EL (cell line): ENCODE measurements around the gene TRIM44.
A peak's percentile ranks its signal among the peaks of the same experiment; 100 is the strongest.
"Not testable (repeated sequence)": the region's sequence is repeated elsewhere in the genome, so short reads cannot be mapped to it uniquely, and the experiment has no call there.

Experiments used
- DNase-seq: peaks from one replicate; pipeline ENCODE4 v3.0.0-alpha.2; 2016

The TRIM44 gene

DNA sequence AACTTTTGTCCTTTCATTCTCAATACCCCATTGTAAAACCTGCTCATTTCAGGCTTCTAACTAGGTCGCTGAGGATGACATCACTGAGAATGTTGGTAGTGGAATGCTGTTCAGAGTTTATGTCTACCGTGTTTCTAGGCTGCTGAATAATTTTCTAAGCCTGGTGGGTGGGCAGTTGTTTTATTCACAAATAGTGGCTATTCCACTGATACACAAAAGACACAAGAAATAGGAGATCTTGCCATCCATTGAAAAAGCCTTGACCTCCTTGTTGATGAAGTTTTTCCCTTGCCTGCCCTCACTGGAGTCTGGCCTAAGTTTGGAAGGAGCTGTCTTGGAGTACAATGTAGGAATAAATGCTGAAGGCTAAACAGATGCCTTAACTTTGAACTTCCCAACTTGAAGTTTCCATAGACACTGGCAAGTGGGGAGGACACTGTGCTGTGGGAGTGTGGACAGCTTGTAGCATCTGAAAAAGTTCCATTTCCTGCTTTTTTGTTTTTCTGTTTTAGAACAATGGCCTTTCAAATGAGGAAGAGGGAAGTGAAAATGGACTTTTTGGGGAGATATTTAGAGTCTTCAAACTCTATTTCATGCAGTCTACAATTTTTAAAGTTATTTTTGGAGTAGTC is 59.2 kb downstream of the TRIM44 start:
- DNase-seq: no peak

DNA sequence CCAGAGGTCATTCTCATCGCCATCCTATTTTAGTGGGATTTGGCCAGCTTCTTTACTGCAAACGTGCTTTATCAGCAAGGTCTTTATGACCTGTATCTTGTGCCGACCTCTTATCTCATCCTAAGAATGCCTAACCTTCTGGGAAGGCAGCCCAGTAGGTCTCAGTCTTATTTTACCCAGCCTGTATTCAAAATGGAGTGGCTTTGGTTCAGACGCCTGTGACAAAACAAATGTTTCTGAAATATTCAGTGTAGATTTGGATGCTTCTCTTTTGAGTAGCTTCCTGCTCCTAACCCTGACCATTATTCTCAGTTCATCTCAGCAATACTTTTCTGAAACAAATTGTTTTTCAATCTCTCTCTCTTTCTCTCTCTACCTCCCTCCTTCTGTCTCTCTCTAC is 60.1 kb downstream of the TRIM44 start:
- DNase-seq: no peak

DNA sequence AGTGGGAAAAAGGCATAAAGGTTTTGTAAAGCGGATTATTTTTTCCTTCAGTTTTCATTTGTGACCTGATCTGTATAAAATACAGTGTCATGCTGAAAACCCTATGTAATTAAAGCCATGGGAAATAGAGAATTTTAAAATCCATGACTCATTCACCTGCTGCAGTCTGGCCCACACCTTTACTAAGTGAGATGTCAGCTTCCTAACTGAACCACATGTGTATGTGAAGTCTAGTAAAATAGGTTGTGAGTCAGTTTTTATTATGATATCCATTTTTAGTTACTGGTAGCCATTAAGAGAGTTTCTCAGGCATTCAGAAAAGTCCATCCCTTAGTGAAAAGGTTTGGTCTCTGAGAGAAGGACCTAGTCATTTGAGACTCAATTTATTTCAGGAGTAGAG is 60.9 kb downstream of the TRIM44 start:
- DNase-seq: no peak

DNA sequence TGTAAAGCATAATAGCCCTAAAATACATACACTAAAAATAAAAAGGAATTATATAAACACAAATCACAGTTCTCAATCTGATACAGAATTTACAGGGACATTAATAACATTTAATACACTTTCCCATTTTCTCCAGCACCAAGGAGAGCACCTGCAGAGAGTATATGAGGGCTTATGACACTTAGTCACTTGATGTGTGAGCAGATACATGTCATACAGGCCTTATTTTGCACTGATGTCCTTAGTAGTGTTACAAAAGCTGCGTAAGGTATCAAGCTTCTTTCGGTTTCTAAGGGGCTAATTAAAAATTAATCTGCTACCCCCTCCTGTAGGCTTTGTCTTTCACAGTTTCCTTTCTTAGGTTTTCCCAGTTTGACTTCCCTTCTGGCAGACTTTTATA is 61.3 kb downstream of the TRIM44 start:
- DNase-seq: no peak

DNA sequence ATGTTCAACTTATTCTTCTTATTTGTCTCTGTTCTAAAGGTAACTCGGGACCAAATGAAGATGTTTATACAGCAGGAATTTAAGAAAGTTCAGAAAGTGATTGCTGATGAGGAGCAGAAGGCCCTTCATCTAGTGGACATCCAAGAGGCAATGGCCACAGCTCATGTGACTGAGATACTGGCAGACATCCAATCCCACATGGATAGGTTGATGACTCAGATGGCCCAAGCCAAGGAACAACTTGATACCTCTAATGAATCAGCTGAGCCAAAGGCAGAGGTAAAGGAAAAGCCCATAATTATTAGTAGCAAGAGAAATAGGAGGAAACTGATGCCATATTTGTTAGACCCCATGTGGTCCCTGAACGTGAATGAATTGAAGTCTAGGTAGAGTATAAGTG is 63.3 kb downstream of the TRIM44 start:
- DNase-seq: peak; percentile 76

DNA sequence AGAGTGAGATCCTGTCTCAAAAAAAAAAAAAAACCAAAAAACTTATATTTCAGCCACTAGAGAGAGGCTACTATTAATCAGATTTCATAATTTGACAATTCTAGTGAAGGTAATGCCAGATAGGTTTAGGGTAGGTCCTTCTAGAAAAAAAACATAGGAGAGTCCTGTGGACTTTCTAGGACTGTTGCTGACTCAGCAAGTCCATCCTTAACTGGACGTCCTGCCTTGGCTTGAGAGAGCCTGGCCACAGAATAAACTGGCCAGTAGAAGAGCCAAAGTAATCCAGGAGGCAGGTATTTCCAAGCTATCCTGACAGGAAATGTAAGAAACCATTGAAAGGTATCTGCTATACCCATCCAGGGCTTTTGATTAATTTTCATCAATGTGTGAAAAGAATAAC is 64.6 kb downstream of the TRIM44 start:
- DNase-seq: no peak

DNA sequence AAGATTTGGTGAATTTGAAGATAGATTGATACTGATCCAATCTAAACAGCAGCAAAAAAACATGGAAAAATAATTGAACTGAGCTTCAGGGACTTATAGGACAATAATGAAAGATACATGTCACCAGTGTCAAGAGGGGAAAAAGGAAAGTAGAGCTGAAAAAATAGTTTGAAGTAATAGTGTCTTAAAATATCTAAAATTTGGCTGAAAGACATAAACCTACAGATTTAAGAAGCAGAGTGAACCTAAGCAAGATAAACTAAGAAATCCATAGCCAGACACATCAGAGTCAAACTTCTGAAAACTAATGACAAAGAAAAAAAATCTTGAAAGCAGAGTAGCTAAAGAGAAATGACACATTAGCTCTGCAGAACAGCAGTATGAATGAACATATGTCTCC is 67.7 kb downstream of the TRIM44 start:
- no peak for DNase-seq

DNA sequence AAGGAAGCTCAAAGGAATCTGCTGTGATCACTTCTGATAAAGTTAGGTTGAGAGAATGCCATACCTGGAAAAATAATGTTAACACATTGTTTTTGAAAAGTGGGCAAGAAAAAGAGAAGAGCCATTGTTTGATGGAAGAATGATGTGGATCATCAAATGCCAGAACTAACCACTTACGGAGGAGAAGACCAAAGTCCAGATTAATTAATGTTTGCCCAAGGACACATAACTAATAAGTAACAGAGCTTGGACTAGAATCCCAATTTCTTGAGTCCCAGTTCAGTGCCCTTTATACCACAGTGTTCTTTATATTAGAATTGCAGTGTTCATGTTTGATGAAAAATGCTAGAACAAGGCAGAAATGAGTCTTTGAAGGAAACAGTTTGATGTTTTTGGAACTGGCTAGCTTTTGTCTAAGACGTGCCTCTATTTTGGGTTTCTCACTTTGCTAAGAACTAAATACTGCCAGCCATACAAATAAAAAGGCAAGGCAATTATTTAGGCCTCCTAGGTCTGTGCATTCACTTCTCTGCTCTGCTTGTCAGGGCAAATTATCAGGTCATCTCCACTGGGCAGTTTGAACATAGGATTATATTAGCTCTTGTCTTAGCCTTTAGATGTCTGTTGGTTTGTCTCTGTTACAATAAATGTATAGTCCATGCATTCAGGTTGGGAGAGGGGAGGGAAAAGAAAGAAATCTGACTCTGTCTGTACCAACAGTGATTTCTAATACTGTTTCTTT is 72.3 kb downstream of the TRIM44 start:
- no peak for DNase-seq

DNA sequence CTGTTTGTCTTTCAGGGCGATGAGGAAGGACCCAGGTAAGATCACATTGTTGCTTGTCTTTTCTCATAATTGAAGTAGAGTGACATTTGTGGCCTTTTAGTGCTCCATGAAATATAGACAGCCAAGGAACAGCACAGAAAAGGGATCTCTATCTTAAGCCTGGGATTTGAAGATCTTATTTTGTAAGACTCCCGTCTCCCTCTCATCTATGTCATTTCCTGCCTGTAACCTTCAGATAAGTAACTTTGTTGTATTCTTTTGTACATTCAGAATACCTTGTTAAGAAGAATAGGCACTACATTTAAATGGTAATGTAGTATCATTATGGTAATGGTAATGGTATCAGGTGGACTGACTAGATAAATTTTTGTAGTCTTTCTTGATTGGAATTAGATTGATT is 72.8 kb downstream of the TRIM44 start:
- DNase-seq: no peak

DNA sequence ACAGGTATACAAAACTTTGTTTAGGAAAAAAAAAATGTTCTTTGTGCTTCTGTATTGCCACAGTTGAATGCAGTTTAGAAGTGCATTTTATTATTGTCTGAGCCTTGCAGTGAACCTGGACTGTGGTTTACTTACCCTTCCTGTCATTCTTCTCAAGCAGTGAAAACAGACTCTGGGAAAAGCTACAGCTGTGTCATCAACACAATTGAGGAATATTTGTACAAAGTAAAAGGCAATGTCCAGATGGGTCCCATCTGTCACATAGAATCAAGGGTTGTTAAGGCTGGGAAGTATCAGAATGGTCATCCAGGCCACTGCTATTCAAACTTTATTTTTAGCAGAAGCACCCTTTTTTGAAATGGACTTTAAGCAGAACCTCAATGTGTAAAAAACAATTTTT is 73.3 kb downstream of the TRIM44 start:
- no peak for DNase-seq

DNA sequence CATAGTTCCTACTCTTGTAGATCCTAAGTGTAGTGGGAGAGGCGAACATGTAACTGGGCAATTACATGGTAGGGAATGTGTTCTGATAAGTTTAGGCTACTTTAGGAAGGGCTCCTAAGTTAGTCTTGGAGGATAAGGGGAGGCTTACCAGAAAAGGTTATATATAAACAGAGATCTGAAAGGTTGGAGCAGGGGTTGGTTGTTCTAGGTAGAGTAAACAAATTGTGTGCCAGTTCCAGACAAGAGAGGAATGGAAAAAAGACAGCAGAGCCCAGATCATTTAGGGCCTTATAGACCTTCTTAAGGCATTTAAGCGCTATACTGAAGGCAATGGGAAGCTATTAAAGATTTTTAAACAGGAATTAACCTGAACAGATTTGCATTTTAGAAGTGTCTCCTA is 74.4 kb downstream of the TRIM44 start:
- no peak for DNase-seq

DNA sequence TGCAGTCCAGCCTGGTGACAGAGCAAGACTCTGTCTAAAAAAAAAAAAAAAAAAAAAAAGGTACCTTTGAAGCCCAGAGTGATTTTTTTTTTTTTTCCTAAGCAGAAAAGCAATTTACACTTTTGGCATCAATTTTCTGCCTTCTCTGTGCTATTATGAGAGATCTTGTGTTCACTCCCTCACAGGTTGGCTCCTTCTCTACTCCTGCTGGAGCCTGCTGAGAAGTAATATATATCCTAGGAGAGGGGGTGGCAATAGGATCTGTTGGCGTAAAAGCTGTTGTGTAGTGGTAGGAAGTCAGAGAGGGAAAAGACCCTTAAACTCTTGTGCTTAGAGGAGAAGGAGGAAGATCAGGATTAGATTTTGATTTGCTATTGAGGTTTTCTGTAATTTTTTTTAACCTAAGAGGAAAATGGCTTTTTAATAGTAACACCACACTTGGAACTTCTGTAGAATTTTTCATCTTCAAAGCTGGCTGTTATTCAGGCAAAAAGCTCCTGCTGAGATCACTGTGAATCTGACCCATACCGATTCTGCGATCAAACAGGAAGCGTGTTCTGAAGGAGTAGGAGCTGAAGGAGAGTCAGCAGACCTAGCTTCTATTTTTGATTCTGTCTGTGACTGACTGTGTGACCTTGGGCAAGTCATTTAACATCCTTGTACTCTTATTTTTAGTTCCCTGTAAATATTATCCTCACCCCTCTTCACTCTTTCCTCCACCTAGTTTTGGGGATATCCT is 77.7 kb downstream of the TRIM44 start:
- no peak for DNase-seq

DNA sequence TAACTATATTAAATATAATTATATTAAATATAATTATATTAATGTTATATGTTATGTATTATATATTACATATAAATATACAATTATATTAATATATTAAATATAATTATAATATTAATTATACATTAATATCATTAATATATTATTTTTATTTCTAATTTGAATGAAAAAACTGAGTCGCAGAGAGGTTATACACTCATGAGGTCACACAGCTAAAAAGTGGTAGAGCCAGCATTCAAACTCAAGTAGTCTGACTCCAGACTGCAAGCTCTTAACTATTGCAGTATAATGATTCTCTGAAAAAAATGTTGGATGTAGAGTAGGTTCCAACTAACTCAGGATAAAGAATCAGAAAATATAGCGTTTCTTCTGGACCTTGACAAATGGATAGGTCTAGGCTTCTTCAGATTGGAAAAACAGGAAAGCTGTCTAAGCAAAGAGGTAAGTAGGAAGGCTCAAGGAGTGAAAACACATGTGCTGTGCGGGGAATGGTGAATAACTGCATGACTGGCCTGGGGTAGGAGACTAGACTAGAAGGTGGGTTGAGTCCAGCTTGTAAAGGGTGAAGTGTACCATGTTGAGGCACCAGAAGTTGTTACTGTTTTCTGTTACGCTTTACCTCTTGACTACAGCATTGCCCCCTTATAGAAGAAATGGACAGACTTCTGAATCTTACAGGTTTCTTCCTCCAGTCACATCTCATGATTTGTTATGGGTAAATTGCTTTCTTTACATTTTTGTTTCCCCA is 80.3 kb downstream of the TRIM44 start:
- DNase-seq: no peak

DNA sequence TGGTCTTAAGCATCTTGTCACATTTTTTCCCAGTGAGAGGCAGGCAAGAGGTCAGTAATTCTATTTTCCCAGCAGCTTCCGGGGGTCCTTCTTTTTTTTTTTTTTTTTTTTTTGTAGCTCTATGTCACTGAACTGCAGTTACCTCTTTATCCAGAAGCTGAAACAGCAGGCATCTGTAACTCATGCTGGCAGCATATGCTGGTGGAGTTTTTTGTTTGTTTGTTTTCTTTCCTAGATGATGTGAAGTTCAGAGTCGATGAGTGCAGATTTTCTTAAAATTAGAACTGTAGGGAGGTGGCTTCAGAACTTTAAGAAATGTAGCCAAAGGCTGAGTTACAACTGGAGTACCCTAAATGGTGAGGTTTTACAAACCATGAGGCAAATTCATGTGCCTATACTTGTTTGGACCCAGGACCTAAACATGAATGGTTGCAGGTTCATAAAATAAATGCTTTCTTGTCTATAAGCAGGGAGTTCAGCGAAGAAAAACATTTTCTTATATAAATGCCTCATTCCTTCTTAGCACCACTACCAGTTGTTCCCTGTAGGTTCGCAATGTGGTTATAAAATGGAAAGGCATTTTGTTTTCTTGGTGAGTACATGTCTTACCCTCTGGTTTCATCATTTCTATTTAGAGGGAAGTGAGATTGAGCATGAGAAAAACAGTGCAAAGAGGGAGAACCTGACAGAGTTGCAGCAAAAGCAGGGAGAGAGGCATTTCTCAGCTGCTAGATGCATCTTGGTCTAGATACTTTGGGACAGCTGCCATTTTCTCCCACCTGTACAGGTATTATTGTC is 84.0 kb downstream of the TRIM44 start:
- DNase-seq: peak; percentile 11

DNA sequence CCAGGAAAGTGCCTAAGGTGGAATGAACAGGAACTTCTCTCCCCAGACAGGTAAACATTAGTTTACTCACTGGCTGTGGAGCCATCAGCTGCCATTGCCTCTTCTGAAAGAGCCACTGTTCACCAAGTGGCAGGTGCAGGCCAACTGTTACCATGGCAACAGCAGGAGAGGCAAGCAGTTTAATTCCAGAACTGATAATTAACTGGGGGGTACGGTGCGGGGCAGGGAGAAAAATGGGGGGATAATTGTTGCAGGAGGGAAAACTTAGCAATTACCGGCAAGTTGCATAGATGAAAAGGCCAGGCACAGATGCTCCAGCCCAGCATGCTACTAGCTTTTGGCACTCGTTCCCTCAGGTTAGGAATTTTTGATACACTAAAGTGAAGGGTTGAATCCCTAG is 85.1 kb downstream of the TRIM44 start:
- no peak for DNase-seq

DNA sequence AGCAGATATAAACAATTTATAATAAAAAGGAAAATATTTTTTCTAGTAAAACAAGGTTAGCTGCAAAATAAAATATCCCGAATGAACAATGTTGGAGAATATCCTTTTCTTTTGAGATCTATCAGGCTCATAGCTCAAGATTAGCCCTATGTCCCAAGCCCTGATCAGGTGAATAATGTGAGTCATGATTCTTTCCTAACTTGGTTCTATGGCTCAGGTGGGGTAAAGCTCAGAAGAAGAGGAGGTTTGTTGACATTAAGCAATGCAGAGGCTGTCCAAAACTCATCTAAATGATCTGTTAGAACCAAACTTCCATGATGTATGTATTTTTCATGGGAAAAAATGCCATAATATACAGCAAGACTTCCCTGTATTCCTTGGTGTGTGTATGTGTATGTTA is 86.1 kb downstream of the TRIM44 start:
- no peak for DNase-seq

DNA sequence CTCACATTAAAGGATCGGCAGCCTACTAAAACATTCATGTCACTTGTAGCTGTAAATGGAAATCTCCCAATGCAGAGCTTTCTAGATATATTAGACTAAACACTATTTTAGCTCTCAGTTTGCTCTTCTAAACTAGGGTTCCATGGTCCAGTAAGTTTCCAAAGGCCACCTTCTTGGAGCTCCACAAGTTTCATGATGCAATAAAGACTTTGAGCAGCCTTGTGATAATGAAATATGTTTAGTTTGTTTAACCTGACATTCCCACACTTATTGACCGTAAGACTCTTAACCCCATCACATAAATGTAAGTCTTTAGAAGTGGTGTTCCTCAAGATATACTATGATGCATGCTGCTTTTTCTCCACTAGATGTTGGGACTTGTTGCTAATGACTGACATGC is 87.7 kb downstream of the TRIM44 start:
- DNase-seq: no peak

DNA sequence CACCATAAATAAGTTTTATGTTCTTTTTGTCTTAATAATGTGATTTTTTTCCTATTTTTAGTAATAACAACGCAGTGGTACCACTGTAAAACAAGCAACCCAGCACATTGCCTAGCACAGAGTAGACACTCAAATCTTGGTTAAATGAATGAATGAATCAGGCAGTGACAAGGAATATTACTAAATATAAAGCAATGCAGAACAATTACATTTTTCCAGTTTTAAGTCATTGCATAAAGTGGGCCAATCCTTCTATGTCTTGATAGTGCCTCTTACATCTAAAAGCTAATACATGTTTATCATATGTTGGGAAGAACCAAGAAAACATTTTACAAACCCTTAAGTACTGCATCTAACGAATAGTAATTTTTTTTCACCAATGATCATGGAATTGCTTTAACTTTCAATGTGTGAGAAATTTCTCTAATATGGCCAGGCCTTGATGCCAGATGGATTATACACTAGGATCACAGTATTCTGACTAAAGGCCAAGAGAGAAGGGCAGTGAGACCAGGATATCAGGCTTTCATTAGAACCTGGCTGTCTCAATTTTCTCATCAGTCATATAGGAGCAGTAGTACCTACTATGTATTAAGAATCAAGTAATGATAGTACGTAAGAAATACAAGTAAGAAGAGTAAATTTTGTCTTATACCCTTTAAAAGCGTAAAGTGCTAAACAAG is 88.5 kb downstream of the TRIM44 start:
- no peak for DNase-seq

DNA sequence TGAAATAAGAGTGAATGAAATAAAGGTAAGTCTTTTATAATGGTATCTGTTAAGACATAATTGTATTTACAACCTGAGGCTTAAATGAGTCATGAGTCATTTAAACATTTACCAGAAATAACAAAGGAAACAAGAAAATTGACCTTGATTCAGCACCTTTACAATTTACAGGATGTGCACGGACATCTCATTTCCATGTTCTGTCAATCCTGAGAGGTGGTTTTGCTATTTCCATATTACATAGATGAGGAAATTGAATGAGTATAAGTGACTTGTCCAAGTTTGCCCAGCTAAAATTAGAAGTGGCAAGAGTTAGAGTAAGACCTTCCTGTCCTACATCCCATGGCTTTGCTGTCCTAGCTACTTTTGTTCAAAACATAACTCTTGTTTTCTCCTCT is 89.1 kb downstream of the TRIM44 start:
- no peak for DNase-seq

DNA sequence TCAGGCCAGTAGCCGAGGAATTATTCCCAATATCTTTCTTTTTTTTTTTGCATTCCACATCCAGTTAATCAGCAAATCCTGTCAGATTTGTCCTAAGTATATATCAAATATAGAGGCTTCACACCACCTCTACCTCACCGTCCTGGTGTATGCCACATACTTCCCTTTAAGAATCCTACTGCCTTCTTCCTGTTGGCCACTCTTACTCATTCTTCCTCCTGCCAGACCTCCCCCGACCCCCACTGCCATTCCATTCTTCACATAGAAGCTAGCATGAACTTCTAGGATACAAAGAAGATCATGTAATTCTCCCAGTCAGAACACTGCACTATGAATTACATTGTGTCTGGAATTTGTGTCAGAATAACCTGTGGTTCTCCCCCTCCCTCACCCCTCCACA is 89.5 kb downstream of the TRIM44 start:
- peak; percentile 20 for DNase-seq

DNA sequence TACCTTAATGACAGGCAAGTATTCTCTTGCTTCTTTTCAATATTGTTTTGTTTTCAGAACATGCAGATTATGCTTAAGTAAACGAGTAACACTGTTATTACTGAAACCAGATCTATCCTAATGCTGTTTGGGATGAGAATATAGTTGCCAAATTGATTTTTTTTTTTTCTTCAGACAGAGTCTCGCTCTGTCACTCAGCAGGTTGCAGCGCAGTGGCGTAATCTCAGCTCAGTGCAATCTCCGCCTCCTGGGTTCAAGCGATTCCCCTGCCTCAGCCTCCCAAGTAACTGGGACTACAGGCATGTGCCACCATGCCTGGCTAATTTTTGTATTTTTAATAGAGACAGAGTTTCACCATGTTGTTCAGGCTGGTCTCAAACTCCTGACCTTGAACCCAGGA is 91.0 kb downstream of the TRIM44 start:
- DNase-seq: not testable (repeated sequence)

DNA sequence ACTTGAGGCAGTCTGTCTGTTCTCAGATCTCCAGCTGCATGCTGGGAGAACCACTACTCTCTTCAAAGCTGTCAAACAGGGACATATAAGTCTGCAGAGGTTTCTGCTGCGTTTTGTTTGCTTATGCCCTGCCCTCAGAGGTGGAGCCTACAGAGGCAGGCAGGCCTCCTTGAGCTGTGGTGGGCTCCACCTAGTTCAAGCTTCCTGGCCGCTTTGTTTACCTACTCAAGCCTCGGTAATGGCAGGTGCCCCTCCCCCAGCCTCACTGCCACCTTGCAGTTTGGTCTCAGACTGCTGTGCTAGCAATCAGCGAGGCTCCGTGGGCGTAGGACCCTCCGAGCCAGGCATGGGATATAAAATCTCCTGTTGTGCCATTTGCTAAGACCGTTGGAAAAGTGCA is 97.4 kb downstream of the TRIM44 start:
- not testable (repeated sequence) for DNase-seq
